VCaP (cell line): ENCODE measurements around the gene CASKIN2.
"Not testable (repeated sequence)": the region's sequence is repeated elsewhere in the genome, so short reads cannot be mapped to it uniquely, and the experiment has no call there.

Source experiments
- H3K27ac ChIP-seq: fragments of 450-650 bp; 2 replicates; pipeline ENCODE4 v1.5.1; 2017
- CTCF ChIP-seq: fragments of 450-650 bp; conservative IDR thresholded peaks from 2 replicates; pipeline ENCODE4 v1.5.1; 2017; ENCODE audit warnings: mild to moderate bottlenecking, moderate library complexity

Gene CASKIN2

GRCh38 chr17:75456417-75457046 lies 58.8 kb downstream of the CASKIN2 start, which contains the start of gene TMEM94:
TSS of gene TMEM94 (plus strand) at chr17:75456635. CDS start at chr17:75471906, 15,271 bp downstream.
- TF ChIP-seq CTCF: no peak
- peak within 1 kb of the TSS; percentile 85 for H3K27ac ChIP-seq

- H3K27ac ChIP-seq: peak overlapping the region; percentile 85
- no peak for TF ChIP-seq CTCF
Observed at GRCh38 chr17:75456039-75456416, 59.3 kb downstream of the CASKIN2 start.

GRCh38 chr17:75454672-75455071 lies 60.7 kb downstream of the CASKIN2 start:
- not testable (repeated sequence) for H3K27ac ChIP-seq

- H3K27ac ChIP-seq: no peak overlapping the region
- no peak for TF ChIP-seq CTCF
Observed at GRCh38 chr17:75454193-75454592, 61.1 kb downstream of the CASKIN2 start.

- no peak for TF ChIP-seq CTCF
- no peak overlapping the region for H3K27ac ChIP-seq
Observed at GRCh38 chr17:75450270-75450669, 65.1 kb downstream of the CASKIN2 start.
